ENCODE measurements around the gene SEMA5A.

The SEMA5A gene

GRCh38 chr5:9069650-9070049 is 476.2 kb downstream of the SEMA5A start:
- in situ Hi-C loops (cut with MboI; ENCODE audit: low pct_unique_long_range_greater_than_20kb, low sequenced_read_pairs, unreplicated experiment): no loop called here
- no peak for DNase-seq (ENCODE audit: low spot score)

GRCh38 chr5:9067154-9067553 is 478.7 kb downstream of the SEMA5A start:
- DNase-seq (ENCODE audit: low spot score): no peak
- TF ChIP-seq, protein P1, sequence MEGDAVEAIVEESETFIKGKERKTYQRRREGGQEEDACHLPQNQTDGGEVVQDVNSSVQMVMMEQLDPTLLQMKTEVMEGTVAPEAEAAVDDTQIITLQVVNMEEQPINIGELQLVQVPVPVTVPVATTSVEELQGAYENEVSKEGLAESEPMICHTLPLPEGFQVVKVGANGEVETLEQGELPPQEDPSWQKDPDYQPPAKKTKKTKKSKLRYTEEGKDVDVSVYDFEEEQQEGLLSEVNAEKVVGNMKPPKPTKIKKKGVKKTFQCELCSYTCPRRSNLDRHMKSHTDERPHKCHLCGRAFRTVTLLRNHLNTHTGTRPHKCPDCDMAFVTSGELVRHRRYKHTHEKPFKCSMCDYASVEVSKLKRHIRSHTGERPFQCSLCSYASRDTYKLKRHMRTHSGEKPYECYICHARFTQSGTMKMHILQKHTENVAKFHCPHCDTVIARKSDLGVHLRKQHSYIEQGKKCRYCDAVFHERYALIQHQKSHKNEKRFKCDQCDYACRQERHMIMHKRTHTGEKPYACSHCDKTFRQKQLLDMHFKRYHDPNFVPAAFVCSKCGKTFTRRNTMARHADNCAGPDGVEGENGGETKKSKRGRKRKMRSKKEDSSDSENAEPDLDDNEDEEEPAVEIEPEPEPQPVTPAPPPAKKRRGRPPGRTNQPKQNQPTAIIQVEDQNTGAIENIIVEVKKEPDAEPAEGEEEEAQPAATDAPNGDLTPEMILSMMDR (IDR thresholded peaks at IDR 0.05; ENCODE audit: extremely low read depth, insufficient read depth, missing control alignments): no peak
- in situ Hi-C loops (cut with MboI; ENCODE audit: low pct_unique_long_range_greater_than_20kb, low sequenced_read_pairs, unreplicated experiment): no loop called here

More at GRCh38 chr5:9069650-9070049, 476.2 kb downstream of the SEMA5A start:
- TF ChIP-seq, protein P1 (IDR thresholded peaks at IDR 0.05; ENCODE audit: extremely low read depth, insufficient read depth, missing control alignments): no peak

- no peak for DNase-seq (ENCODE audit: low spot score)
- in situ Hi-C loops (cut with MboI; ENCODE audit: low pct_unique_long_range_greater_than_20kb, low sequenced_read_pairs, unreplicated experiment): no loop called here
- TF ChIP-seq, protein P1 (IDR thresholded peaks at IDR 0.05; ENCODE audit: extremely low read depth, insufficient read depth, missing control alignments): no peak
Observed at GRCh38 chr5:9066349-9066748, 479.5 kb downstream of the SEMA5A start.

DNA sequence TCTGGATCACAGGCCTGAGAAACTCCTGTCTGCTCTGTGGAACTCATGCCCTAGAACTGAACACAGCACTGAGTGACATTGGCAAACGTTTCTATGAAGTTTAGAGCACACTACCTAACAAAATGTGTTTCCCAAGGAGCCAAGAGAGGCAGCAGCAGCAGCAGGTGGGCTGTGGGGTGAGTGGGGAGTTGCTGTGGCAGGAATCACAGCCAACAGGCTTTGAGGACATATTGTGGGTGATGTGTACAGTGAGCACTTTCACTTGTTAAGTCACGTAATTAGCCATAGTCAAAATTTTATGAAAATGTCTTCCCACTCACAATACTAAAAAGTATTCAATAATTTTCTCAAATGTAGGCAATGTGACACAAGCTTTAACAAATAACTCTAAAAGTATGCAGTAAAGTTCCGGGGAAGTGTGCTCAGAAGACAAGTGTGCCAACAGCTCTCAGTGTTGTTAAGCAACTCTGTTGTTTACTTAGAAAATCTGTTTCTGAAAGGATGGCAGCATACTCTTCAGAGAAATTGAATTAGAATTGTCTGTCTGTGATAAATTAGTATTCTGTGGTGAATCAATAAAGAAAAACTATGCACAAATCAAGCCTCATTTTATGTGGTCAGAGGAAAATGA is 482.1 kb downstream of the SEMA5A start:
- in situ Hi-C loops (cut with MboI; ENCODE audit: low pct_unique_long_range_greater_than_20kb, low sequenced_read_pairs, unreplicated experiment): no loop called here

DNA sequence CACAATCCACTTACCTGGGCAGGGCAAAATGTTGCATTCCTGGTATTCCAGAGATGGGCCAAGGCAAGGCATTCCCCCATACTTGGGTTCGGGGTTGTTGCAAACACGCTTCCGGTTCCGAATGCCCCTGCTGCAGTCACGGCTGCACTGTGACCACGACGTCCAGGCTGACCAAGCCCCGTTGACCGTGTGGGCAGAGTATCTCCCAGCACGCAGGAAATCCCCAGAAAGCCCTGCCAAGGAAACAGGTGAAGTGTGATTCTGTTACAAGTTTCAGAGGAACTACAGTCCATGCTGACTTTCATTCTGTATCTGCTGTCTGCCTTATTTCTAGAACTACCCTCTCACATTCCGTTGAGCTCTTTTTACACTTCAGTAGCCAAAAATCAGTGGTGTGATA is 483.0 kb downstream of the SEMA5A start:
- in situ Hi-C loops (cut with MboI; ENCODE audit: low pct_unique_long_range_greater_than_20kb, low sequenced_read_pairs, unreplicated experiment): no loop called here
- TF ChIP-seq, protein P1 (IDR thresholded peaks at IDR 0.05; ENCODE audit: extremely low read depth, insufficient read depth, missing control alignments): no peak
- peak; percentile 28 for DNase-seq (ENCODE audit: low spot score)

More for the DNA sequence above, 482.1 kb downstream of the SEMA5A start:
- TF ChIP-seq, protein P1 (IDR thresholded peaks at IDR 0.05; ENCODE audit: extremely low read depth, insufficient read depth, missing control alignments): no peak
- DNase-seq (ENCODE audit: low spot score): no peak

GRCh38 chr5:9059920-9060691 is 485.8 kb downstream of the SEMA5A start:
- TF ChIP-seq, protein P1 (IDR thresholded peaks at IDR 0.05; ENCODE audit: extremely low read depth, insufficient read depth, missing control alignments): no peak
- in situ Hi-C loops (cut with MboI; ENCODE audit: low pct_unique_long_range_greater_than_20kb, low sequenced_read_pairs, unreplicated experiment): no loop called here

More at GRCh38 chr5:9059920-9060691, 485.8 kb downstream of the SEMA5A start:
- DNase-seq (ENCODE audit: low spot score): no peak

Data from GM13977 (cell line).